ENCODE measurements around the gene SMCO4.

DNA sequence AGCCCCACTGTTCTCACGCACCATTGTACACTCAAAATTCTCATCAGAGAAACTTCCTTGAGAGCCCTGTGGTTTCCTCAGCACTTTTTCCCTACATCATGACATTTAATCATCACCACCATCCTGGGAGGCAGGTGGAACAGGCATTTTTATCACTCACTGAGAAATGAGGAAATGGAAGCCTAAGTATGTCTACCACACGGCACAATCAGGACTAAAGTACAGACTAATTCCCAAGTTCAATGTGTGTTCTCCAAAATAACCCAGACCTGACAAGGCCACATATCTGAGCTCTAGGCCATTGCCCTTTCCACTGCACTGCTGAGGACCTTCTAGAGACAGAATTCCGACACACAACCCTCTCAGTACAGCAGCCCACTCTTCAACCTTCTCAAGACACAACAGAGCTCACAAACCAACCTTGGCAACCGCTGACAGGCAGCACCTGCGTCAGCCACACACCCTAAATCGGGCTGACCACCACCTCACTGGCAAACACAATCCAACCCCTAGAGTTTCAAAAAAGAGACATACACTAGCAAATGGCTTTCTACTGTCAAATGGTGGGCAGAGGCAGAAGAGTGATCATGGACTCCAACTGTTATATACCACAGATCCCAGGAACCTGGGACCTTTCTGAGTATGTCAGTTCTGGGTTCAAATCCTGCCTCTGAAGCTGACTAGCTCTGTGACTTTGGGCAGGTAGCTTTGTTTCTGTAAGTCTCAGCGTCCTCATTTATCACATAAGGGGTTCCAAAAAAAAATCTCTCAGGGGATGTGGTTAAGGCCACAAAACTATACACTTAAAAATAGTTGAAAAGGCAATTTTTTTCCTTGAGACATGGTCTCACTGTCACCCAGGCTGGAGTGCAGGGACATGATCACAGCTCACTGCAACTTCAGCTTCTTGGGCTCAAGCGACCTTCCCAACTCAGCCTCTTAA lies 16.3 kb downstream of the SMCO4 start:
- TF ChIP-seq, protein P1, sequence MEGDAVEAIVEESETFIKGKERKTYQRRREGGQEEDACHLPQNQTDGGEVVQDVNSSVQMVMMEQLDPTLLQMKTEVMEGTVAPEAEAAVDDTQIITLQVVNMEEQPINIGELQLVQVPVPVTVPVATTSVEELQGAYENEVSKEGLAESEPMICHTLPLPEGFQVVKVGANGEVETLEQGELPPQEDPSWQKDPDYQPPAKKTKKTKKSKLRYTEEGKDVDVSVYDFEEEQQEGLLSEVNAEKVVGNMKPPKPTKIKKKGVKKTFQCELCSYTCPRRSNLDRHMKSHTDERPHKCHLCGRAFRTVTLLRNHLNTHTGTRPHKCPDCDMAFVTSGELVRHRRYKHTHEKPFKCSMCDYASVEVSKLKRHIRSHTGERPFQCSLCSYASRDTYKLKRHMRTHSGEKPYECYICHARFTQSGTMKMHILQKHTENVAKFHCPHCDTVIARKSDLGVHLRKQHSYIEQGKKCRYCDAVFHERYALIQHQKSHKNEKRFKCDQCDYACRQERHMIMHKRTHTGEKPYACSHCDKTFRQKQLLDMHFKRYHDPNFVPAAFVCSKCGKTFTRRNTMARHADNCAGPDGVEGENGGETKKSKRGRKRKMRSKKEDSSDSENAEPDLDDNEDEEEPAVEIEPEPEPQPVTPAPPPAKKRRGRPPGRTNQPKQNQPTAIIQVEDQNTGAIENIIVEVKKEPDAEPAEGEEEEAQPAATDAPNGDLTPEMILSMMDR (conservative IDR thresholded peaks at IDR 0.05; ENCODE audit: low read length) = no peak
- no peak for TF ChIP-seq EZH2phosphoT487 (IDR thresholded peaks at IDR 0.05; ENCODE audit: borderline replicate concordance, low read depth, low read length)
